K562 (cell line): ENCODE data around the gene C4BPB. TPM values are rescaled to one million over a fixed set of nuclear protein-coding genes. Genes with fewer than 3 reads are reported as not detected.

ENCODE experiments used
- CHD2 ChIP-seq: IDR thresholded peaks from 2 replicates; pipeline ENCODE4 v1.6.1; 2011; ENCODE audit warnings: low read depth, low read length
- DPF2 ChIP-seq: fragments of 450-650 bp; IDR thresholded peaks from 2 replicates; pipeline ENCODE4 v1.6.1; 2016
- FOS ChIP-seq: IDR thresholded peaks from 3 replicates; pipeline ENCODE4 v1.6.1; 2011; ENCODE audit not compliant: insufficient read length; ENCODE audit errors: extremely low read depth
- KDM5B ChIP-seq: fragments of 200-600 bp; sonication (generic); IDR thresholded peaks from 2 replicates; pipeline ENCODE4 v1.6.1; 2012; ENCODE audit warnings: low read depth, mild to moderate bottlenecking, moderate library complexity, low read length, control low read depth, inconsistent platforms; ENCODE audit not compliant: insufficient replicate concordance
- MTA2 ChIP-seq: fragments of 450-650 bp; IDR thresholded peaks from 2 replicates; pipeline ENCODE4 v1.6.1; 2016; ENCODE audit warnings: low read depth
- RBM14 ChIP-seq: fragments of 200-400 bp; formaldehyde crosslinking; IDR thresholded peaks from 2 replicates; pipeline ENCODE4 v1.6.1; 2018; ENCODE audit warnings: low read depth, mild to moderate bottlenecking, low read length, moderate library complexity, borderline replicate concordance; ENCODE audit not compliant: insufficient read depth
- SMARCA4 ChIP-seq: fragments of 450-650 bp; IDR thresholded peaks from 2 replicates; pipeline ENCODE4 v1.6.1; 2016
- STAT5A ChIP-seq: IDR thresholded peaks from 2 replicates; pipeline ENCODE4 v1.6.1; 2012; ENCODE audit warnings: low read length, inconsistent platforms, borderline replicate concordance
- TAF9B ChIP-seq: fragments of 450-650 bp; IDR thresholded peaks from 2 replicates; pipeline ENCODE4 v1.6.1; 2018; ENCODE audit warnings: mild to moderate bottlenecking; ENCODE audit not compliant: partially characterized antibody
- TGIF2 ChIP-seq: sonication (generic); formaldehyde crosslinking; IDR thresholded peaks from 2 replicates; pipeline ENCODE4 v1.8.1; 2022; ENCODE audit warnings: mild to moderate bottlenecking, missing genetic modification reagents, moderate library complexity
- ZEB2 ChIP-seq: fragments of 450-650 bp; IDR thresholded peaks from 2 replicates; pipeline ENCODE4 v1.6.1; 2016
- ZNF197 ChIP-seq: fragments of 200-800 bp; sonication (Bioruptor generic); IDR thresholded peaks from 2 replicates; pipeline ENCODE4 v1.6.1; 2016; ENCODE audit warnings: low read depth, missing genetic modification characterization, missing compliant biosample characterization
- ZNF76 ChIP-seq: fragments of 250-450 bp; sonication (Bioruptor Pico); IDR thresholded peaks from 2 replicates; pipeline ENCODE4 v1.4.0; 2020; ENCODE audit warnings: mild to moderate bottlenecking, moderate library complexity, borderline replicate concordance
- polyA plus RNA-seq, 8 experiments: library from polyadenylated mRNA; depleted of rRNA in 4 of 8; stranded (reverse) in 5 of 8; unstranded in 3 of 8; fragments of >200 nt; fragmentation: Nextera tagmentation in 2 of 8; fragmentation: Illumina TruSeq in 1 of 8; extraction: Ambion mirVana in 2 of 8; extraction: Trizol in 1 of 8; gene quantifications; 2 replicates each; pipeline versions ENCODE4 v1.2.1 to v1.2.3, GENCODE V29; 2011 to 2014; ENCODE audit warnings: inconsistent platforms in 1 of 8, missing spikeins in 1 of 8
- total RNA-seq, 7 experiments: library from RNA; depleted of rRNA in 6 of 7; stranded (reverse); fragments of >200 nt in 6 of 7; fragmentation: Illumina TruSeq in 2 of 7; extraction: Trizol in 2 of 7; gene quantifications; 2 replicates each; pipeline versions ENCODE4 v1.2.1 to v1.2.3, GENCODE V29; 2011 to 2021; ENCODE audit warnings: low replicate concordance in 1 of 7
- TF ChIP-seq, protein P1 (sequence below), 2 experiments: fragments of 450-650 bp; IDR thresholded peaks; 2 replicates each; pipeline ENCODE4 v1.6.1; 2016
- TF ChIP-seq, protein P2 (sequence below): sonication (generic); formaldehyde crosslinking; IDR thresholded peaks from 2 replicates; pipeline ENCODE4 v1.8.0; 2022; ENCODE audit warnings: mild to moderate bottlenecking, missing genetic modification reagents
- TF ChIP-seq, protein P3 (sequence below): fragments of 450-650 bp; IDR thresholded peaks from 2 replicates; pipeline ENCODE4 v1.6.1; 2016; ENCODE audit warnings: missing biosample characterization, missing genetic modification characterization
- TF ChIP-seq, protein P4 (sequence below): fragments of 450-650 bp; IDR thresholded peaks from 2 replicates; pipeline ENCODE4 v1.6.1; 2016; ENCODE audit warnings: borderline replicate concordance
- TF ChIP-seq, protein P5 (sequence below): fragments of 250-450 bp; sonication (Bioruptor Pico); IDR thresholded peaks from 2 replicates; pipeline ENCODE4 v1.4.0; 2020; ENCODE audit warnings: mild to moderate bottlenecking
- TF ChIP-seq, protein P6 (sequence below): sonication (generic); formaldehyde crosslinking; IDR thresholded peaks from 2 replicates; pipeline ENCODE4 v1.8.0; 2022; ENCODE audit warnings: missing genetic modification reagents, mild to moderate bottlenecking, moderate library complexity, borderline replicate concordance

Gene C4BPB
- total and polyA plus RNA-seq, 9 of the 15 experiments (the other 6 are each of a cell fraction or from before 2014, with no cell fraction given), result not detected

DNA sequence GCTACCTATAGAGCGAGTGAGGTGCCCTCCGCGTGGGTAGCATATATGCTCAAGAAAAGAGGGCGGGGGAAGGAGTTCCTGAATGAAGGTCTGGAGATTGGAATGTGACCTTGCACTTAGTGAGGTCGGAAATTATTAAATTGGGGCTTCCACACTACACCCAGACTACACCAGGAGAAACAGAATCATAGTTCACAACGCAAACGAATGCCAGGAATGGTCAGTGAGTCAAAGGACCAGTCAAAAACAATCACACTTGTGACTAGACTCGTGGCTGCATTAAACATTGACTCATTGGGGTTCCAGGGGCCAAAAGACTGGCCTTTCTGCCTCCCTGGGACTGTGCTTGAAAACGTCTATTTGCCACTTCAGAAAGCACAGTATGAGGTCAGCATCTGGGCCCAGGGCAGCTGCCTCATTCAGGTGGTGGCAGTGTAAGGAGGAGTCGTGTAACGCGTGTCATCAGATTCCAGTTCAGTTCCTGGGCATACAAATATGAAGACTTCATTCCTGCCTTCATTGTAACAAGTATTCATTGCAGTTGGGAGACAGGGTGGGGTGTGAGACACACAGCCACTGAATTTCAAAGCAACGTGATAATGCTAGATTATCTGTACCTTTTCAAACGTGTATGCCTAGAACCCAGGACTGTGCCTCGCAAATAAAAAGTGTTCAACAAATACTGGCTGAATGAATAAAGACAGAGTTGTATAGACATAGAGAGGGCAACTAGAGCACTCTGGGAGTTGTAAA, 37.3 kb upstream of the C4BPB start, which contains the start of gene YOD1 (continued):
- TF ChIP-seq, protein P1, sequence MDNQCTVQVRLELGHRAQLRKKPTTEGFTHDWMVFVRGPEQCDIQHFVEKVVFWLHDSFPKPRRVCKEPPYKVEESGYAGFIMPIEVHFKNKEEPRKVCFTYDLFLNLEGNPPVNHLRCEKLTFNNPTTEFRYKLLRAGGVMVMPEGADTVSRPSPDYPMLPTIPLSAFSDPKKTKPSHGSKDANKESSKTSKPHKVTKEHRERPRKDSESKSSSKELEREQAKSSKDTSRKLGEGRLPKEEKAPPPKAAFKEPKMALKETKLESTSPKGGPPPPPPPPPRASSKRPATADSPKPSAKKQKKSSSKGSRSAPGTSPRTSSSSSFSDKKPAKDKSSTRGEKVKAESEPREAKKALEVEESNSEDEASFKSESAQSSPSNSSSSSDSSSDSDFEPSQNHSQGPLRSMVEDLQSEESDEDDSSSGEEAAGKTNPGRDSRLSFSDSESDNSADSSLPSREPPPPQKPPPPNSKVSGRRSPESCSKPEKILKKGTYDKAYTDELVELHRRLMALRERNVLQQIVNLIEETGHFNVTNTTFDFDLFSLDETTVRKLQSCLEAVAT (IDR thresholded peaks at IDR 0.05), result peak; percentile 62 to 77; a peak in 3 of 4 replicates
- TF ChIP-seq TGIF2 (no peak), RBM14 (no peak), TAF9B (peak; percentile 34), CHD2 (no peak; the same call in 1 of the 2 replicates), MTA2 (0 out of 2 replicates have a peak, but pooled peaks have one; percentile 5), DPF2 (0 out of 2 replicates have a peak, but pooled peaks have one; percentile 24), FOS (no peak), SMARCA4 (0 out of 2 replicates have a peak, but pooled peaks have one; percentile 31), KDM5B (peak; percentile 51), ZEB2 (0 out of 2 replicates have a peak, but pooled peaks have one; percentile 9), STAT5A (no peak), ZNF197 (CRISPR knock-in tag) (peak; percentile 47; the same call in 1 of the 2 replicates), ZNF76 (CRISPR knock-in tag) (peak; percentile 15; the same call in 1 of the 2 replicates)
- TF ChIP-seq, protein P2, sequence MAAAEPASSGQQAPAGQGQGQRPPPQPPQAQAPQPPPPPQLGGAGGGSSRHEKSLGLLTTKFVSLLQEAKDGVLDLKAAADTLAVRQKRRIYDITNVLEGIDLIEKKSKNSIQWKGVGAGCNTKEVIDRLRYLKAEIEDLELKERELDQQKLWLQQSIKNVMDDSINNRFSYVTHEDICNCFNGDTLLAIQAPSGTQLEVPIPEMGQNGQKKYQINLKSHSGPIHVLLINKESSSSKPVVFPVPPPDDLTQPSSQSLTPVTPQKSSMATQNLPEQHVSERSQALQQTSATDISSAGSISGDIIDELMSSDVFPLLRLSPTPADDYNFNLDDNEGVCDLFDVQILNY (CRISPR knock-in tag), result 0 out of 2 replicates have a peak, but pooled peaks have one; percentile 78
- TF ChIP-seq, protein P3, sequence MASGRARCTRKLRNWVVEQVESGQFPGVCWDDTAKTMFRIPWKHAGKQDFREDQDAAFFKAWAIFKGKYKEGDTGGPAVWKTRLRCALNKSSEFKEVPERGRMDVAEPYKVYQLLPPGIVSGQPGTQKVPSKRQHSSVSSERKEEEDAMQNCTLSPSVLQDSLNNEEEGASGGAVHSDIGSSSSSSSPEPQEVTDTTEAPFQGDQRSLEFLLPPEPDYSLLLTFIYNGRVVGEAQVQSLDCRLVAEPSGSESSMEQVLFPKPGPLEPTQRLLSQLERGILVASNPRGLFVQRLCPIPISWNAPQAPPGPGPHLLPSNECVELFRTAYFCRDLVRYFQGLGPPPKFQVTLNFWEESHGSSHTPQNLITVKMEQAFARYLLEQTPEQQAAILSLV (tag), result 0 out of 2 replicates have a peak, but pooled peaks have one; percentile 12
- TF ChIP-seq, protein P4, sequence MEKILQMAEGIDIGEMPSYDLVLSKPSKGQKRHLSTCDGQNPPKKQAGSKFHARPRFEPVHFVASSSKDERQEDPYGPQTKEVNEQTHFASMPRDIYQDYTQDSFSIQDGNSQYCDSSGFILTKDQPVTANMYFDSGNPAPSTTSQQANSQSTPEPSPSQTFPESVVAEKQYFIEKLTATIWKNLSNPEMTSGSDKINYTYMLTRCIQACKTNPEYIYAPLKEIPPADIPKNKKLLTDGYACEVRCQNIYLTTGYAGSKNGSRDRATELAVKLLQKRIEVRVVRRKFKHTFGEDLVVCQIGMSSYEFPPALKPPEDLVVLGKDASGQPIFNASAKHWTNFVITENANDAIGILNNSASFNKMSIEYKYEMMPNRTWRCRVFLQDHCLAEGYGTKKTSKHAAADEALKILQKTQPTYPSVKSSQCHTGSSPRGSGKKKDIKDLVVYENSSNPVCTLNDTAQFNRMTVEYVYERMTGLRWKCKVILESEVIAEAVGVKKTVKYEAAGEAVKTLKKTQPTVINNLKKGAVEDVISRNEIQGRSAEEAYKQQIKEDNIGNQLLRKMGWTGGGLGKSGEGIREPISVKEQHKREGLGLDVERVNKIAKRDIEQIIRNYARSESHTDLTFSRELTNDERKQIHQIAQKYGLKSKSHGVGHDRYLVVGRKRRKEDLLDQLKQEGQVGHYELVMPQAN, result no peak
- TF ChIP-seq, protein P5, sequence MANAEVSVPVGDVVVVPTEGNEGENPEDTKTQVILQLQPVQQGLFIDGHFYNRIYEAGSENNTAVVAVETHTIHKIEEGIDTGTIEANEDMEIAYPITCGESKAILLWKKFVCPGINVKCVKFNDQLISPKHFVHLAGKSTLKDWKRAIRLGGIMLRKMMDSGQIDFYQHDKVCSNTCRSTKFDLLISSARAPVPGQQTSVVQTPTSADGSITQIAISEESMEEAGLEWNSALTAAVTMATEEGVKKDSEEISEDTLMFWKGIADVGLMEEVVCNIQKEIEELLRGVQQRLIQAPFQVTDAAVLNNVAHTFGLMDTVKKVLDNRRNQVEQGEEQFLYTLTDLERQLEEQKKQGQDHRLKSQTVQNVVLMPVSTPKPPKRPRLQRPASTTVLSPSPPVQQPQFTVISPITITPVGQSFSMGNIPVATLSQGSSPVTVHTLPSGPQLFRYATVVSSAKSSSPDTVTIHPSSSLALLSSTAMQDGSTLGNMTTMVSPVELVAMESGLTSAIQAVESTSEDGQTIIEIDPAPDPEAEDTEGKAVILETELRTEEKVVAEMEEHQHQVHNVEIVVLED (CRISPR knock-in tag), result no peak
- TF ChIP-seq, protein P6, sequence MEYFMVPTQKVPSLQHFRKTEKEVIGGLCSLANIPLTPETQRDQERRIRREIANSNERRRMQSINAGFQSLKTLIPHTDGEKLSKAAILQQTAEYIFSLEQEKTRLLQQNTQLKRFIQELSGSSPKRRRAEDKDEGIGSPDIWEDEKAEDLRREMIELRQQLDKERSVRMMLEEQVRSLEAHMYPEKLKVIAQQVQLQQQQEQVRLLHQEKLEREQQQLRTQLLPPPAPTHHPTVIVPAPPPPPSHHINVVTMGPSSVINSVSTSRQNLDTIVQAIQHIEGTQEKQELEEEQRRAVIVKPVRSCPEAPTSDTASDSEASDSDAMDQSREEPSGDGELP, result 0 out of 2 replicates have a peak, but pooled peaks have one; percentile 15
